Ectodermal cell (in vitro differentiated cells): ENCODE results near the gene SYT15.

Source experiments
- H3K27ac ChIP-seq: 2 replicates; pipeline ENCODE4 v1.7.0; 2013; ENCODE audit warnings: mild to moderate bottlenecking, low read depth, low read length; ENCODE audit not compliant: insufficient read depth, poor library complexity, severe bottlenecking
- H3K27me3 ChIP-seq: 2 replicates; pipeline ENCODE4 v1.7.0; 2013; ENCODE audit warnings: mild to moderate bottlenecking, low read length; ENCODE audit not compliant: insufficient read depth, control insufficient read depth, poor library complexity, severe bottlenecking
- H3K36me3 ChIP-seq: one replicate; pipeline ENCODE4 v1.7.0; 2013; ENCODE audit warnings: low read length; ENCODE audit not compliant: control insufficient read depth, insufficient read depth
- H3K4me1 ChIP-seq: one replicate; pipeline ENCODE4 v1.7.0; 2013; ENCODE audit warnings: low read length; ENCODE audit not compliant: control insufficient read depth, insufficient read depth
- H3K4me3 ChIP-seq: 2 replicates; pipeline ENCODE4 v1.7.0; 2013; ENCODE audit warnings: low read depth, low read length, control low read depth; ENCODE audit not compliant: insufficient read depth
- H3K9me3 ChIP-seq: 2 replicates; pipeline ENCODE4 v1.7.0; 2013; ENCODE audit warnings: mild to moderate bottlenecking, low read length, moderate library complexity; ENCODE audit not compliant: control insufficient read depth
- WGBS, 2 experiments: methylation state at CpG; one replicate each; pipeline ENCODE4 v1.1.7; 2013; ENCODE audit warnings: missing lambda C conversion rate in 2 of 2; 5-methylcytosine and 5-hydroxymethylcytosine counted together

The SYT15 gene

GRCh38 chr10:46545861-46546590 is 32.9 kb upstream of the SYT15 start:
- Histone ChIP-seq H3K27me3 (no peaks in the 10 kb centered on the region), H3K4me3 (no peak overlapping the region), H3K36me3 (no peaks in the 10 kb centered on the region), H3K9me3 (no peaks in the 10 kb centered on the region), H3K4me1 (peaks cover 17% of the 10 kb centered on the region), H3K27ac (no peak overlapping the region)
- 87 to 88% methylated on average over 5 of the region's 5 CpGs for WGBS, 2 experiments

- Histone ChIP-seq H3K27ac (no peak overlapping the region), H3K4me1 (peaks cover 14% of the 10 kb centered on the region), H3K9me3 (no peaks in the 10 kb centered on the region), H3K4me3 (no peak overlapping the region), H3K36me3 (no peaks in the 10 kb centered on the region), H3K27me3 (no peaks in the 10 kb centered on the region)
- WGBS, 2 experiments: 85% methylated on average over 11 of the region's 11 CpGs
Measured at GRCh38 chr10:46546591-46547540, 32.1 kb upstream of the SYT15 start.

GRCh38 chr10:46547541-46548497 is 31.1 kb upstream of the SYT15 start:
- Histone ChIP-seq H3K27me3 (no peaks in the 10 kb centered on the region), H3K4me3 (no peak overlapping the region), H3K27ac (no peak overlapping the region), H3K4me1 (peaks cover 6% of the 10 kb centered on the region), H3K9me3 (no peaks in the 10 kb centered on the region), H3K36me3 (no peaks in the 10 kb centered on the region)
- WGBS, 2 experiments: 75 to 78% methylated on average over 11 of the region's 11 CpGs

GRCh38 chr10:46548498-46549090 is 30.3 kb upstream of the SYT15 start:
- H3K27ac ChIP-seq: no peak overlapping the region
- H3K4me1 ChIP-seq: no peaks in the 10 kb centered on the region
- H3K27me3 ChIP-seq: no peaks in the 10 kb centered on the region
- H3K36me3 ChIP-seq: no peaks in the 10 kb centered on the region
- H3K9me3 ChIP-seq: no peaks in the 10 kb centered on the region
- H3K4me3 ChIP-seq: no peak overlapping the region
- WGBS, 2 experiments: 87 to 88% methylated on average over 7 of the region's 7 CpGs

GRCh38 chr10:46549171-46550075 is 29.5 kb upstream of the SYT15 start:
- no peak overlapping the region for H3K4me3 ChIP-seq
- WGBS, 2 experiments: 87 to 88% methylated on average over 31 of the region's 31 CpGs
- no peaks in the 10 kb centered on the region for H3K36me3 ChIP-seq
- no peaks in the 10 kb centered on the region for H3K9me3 ChIP-seq
- H3K4me1 ChIP-seq: no peaks in the 10 kb centered on the region
- no peaks in the 10 kb centered on the region for H3K27me3 ChIP-seq
- no peak overlapping the region for H3K27ac ChIP-seq

GRCh38 chr10:46550076-46550790 is 28.7 kb upstream of the SYT15 start:
- WGBS, 2 experiments: 88% methylated on average over 20 of the region's 20 CpGs
- H3K9me3 ChIP-seq: no peaks in the 10 kb centered on the region
- H3K27me3 ChIP-seq: peaks cover 2% of the 10 kb centered on the region

GRCh38 chr10:46550795-46551700 is 27.9 kb upstream of the SYT15 start:
- Histone ChIP-seq H3K36me3 (no peaks in the 10 kb centered on the region), H3K4me1 (peaks cover 8% of the 10 kb centered on the region), H3K27me3 (peaks cover 10% of the 10 kb centered on the region), H3K27ac (no peak overlapping the region), H3K4me3 (no peak overlapping the region), H3K9me3 (no peaks in the 10 kb centered on the region)
- WGBS, 2 experiments: 79 to 80% methylated on average over 8 of the region's 8 CpGs

More at GRCh38 chr10:46550076-46550790, 28.7 kb upstream of the SYT15 start:
- no peak overlapping the region for H3K27ac ChIP-seq
- no peaks in the 10 kb centered on the region for H3K36me3 ChIP-seq
- peaks cover 2% of the 10 kb centered on the region for H3K4me1 ChIP-seq
- no peak overlapping the region for H3K4me3 ChIP-seq
